H9 (cell line): ENCODE data around the gene GALNT15. TPM values are rescaled to one million over a fixed set of nuclear protein-coding genes. Genes with fewer than 3 reads are reported as not detected.

Experiments
- DNase-seq: peaks from one replicate; pipeline ENCODE4 v3.0.0-alpha.2; 2017
- H2AFZ ChIP-seq: one replicate; pipeline ENCODE4 v1.6.1; 2013; ENCODE audit warnings: mild to moderate bottlenecking, low read length, control low read depth, moderate library complexity
- H2AK5ac ChIP-seq: 2 replicates; pipeline ENCODE4 v1.6.1; 2013; ENCODE audit warnings: low read length, control low read depth, mixed read lengths; ENCODE audit not compliant: insufficient read length
- H2BK120ac ChIP-seq: one replicate; pipeline ENCODE4 v1.6.1; 2013; ENCODE audit warnings: low read depth, mild to moderate bottlenecking, low read length, control low read depth, inconsistent platforms; ENCODE audit not compliant: poor library complexity, severe bottlenecking
- H2BK12ac ChIP-seq: 2 replicates; pipeline ENCODE4 v1.6.1; 2013; ENCODE audit warnings: low read length, control low read depth, mixed read lengths, low read depth; ENCODE audit not compliant: insufficient read length
- H2BK15ac ChIP-seq: 2 replicates; pipeline ENCODE4 v1.6.1; 2013; ENCODE audit warnings: low read depth, low read length, control low read depth
- H2BK20ac ChIP-seq: one replicate; pipeline ENCODE4 v1.6.1; 2013; ENCODE audit warnings: low read depth, mild to moderate bottlenecking, low read length, control low read depth, inconsistent platforms; ENCODE audit not compliant: poor library complexity, severe bottlenecking
- H2BK5ac ChIP-seq: 2 replicates; pipeline ENCODE4 v1.6.1; 2013; ENCODE audit warnings: low read length, control low read depth, mixed read lengths; ENCODE audit not compliant: insufficient read length
- H3K14ac ChIP-seq: 2 replicates; pipeline ENCODE4 v1.6.1; 2013; ENCODE audit warnings: low read length, control low read depth; ENCODE audit not compliant: insufficient read depth
- H3K18ac ChIP-seq: 2 replicates; pipeline ENCODE4 v1.6.1; 2013; ENCODE audit warnings: low read depth, mild to moderate bottlenecking, mixed read lengths, low read length, control low read depth; ENCODE audit not compliant: insufficient read length
- H3K23ac ChIP-seq: 2 replicates; pipeline ENCODE4 v1.6.1; 2013; ENCODE audit warnings: low read length, control low read depth, mixed read lengths, low read depth; ENCODE audit not compliant: insufficient read length
- H3K23me2 ChIP-seq: 2 replicates; pipeline ENCODE4 v1.6.1; 2013; ENCODE audit warnings: low read depth, mild to moderate bottlenecking, mixed read lengths, low read length, control low read depth; ENCODE audit not compliant: insufficient read length, poor library complexity, severe bottlenecking
- H3K27ac ChIP-seq: 2 replicates; pipeline ENCODE4 v1.5.1; 2013; ENCODE audit warnings: low read length, control low read depth, mixed read lengths, low read depth; ENCODE audit not compliant: insufficient read length
- H3K27me3 ChIP-seq: 2 replicates; pipeline ENCODE4 v1.6.1; 2013; ENCODE audit warnings: low read length, control low read depth, inconsistent platforms; ENCODE audit not compliant: insufficient read depth
- H3K4ac ChIP-seq: 2 replicates; pipeline ENCODE4 v1.6.1; 2013; ENCODE audit warnings: low read depth, mild to moderate bottlenecking, control low read depth, inconsistent platforms, low read length, moderate library complexity
- H3K4me1 ChIP-seq: 2 replicates; pipeline ENCODE4 v1.6.1; 2013; ENCODE audit warnings: low read length, control low read depth, inconsistent platforms; ENCODE audit not compliant: insufficient read depth
- H3K4me2 ChIP-seq: 2 replicates; pipeline ENCODE4 v1.6.1; 2013; ENCODE audit warnings: low read length, control low read depth, mixed read lengths; ENCODE audit not compliant: insufficient read length, insufficient read depth
- H3K56ac ChIP-seq: 2 replicates; pipeline ENCODE4 v1.6.1; 2013; ENCODE audit warnings: low read depth, mild to moderate bottlenecking, mixed read lengths, low read length, control low read depth; ENCODE audit not compliant: insufficient read length
- H3K79me1 ChIP-seq: 2 replicates; pipeline ENCODE4 v1.6.1; 2013; ENCODE audit warnings: low read depth, mild to moderate bottlenecking, moderate library complexity, low read length, control low read depth, inconsistent platforms; ENCODE audit not compliant: insufficient read depth, poor library complexity, severe bottlenecking
- H3K79me2 ChIP-seq: 2 replicates; pipeline ENCODE4 v1.6.1; 2013; ENCODE audit warnings: low read length, control low read depth, inconsistent platforms; ENCODE audit not compliant: insufficient read depth
- H3K9ac ChIP-seq: 2 replicates; pipeline ENCODE4 v1.6.1; 2013; ENCODE audit warnings: low read length, control low read depth, mixed read lengths; ENCODE audit not compliant: insufficient read length; ENCODE audit errors: extremely low read depth
- H3K9me3 ChIP-seq: one replicate; pipeline ENCODE4 v1.6.1; 2013; ENCODE audit warnings: low read depth, low read length, inconsistent platforms; ENCODE audit not compliant: control insufficient read depth
- H3T11ph ChIP-seq: one replicate; pipeline ENCODE4 v1.6.1; 2013; ENCODE audit warnings: mild to moderate bottlenecking, low read length, control low read depth, inconsistent platforms
- H4K20me1 ChIP-seq: one replicate; pipeline ENCODE4 v1.6.1; 2013; ENCODE audit not compliant: control insufficient read depth, insufficient read length, insufficient read depth
- H4K5ac ChIP-seq: 2 replicates; pipeline ENCODE4 v1.6.1; 2013; ENCODE audit warnings: low read depth, mild to moderate bottlenecking, mixed read lengths, low read length, control low read depth; ENCODE audit not compliant: insufficient read length
- H4K8ac ChIP-seq: replicated peaks from 2 replicates; pipeline ENCODE4 v1.6.1; 2013; ENCODE audit warnings: low read length, control low read depth, mixed read lengths, low read depth; ENCODE audit not compliant: insufficient read length
- H4K91ac ChIP-seq: 2 replicates; pipeline ENCODE4 v1.6.1; 2013; ENCODE audit warnings: low read depth, mild to moderate bottlenecking, moderate library complexity, mixed read lengths, low read length, control low read depth; ENCODE audit not compliant: insufficient read length
- H3K27ac Mint-ChIP-seq, 3 experiments: 2 replicates in 2 of 3; 3 replicates in 1 of 3; pipeline ENCODE4 v1.8.0; 2020 to 2021; ENCODE audit warnings: mixed read lengths in 3 of 3, mild to moderate bottlenecking in 1 of 3, moderate library complexity in 1 of 3
- H3K27me3 Mint-ChIP-seq: 2 replicates; pipeline ENCODE4 v1.8.0; 2021; ENCODE audit warnings: low read depth, mild to moderate bottlenecking, moderate library complexity, mixed read lengths
- H3K36me3 Mint-ChIP-seq, 3 experiments: 2 replicates in 2 of 3; 3 replicates in 1 of 3; pipeline ENCODE4 v1.8.0; 2020 to 2021; ENCODE audit warnings: low read depth in 3 of 3, mixed read lengths in 3 of 3; ENCODE audit not compliant: insufficient read depth in 1 of 3
- H3K4me1 Mint-ChIP-seq, 2 experiments: 2 replicates each; pipeline ENCODE4 v1.8.0; 2020; ENCODE audit warnings: mixed read lengths in 2 of 2
- H3K4me3 Mint-ChIP-seq, 2 experiments: 2 replicates in 1 of 2; 3 replicates in 1 of 2; pipeline ENCODE4 v1.8.0; 2020 to 2021; ENCODE audit warnings: mild to moderate bottlenecking in 2 of 2, mixed read lengths in 2 of 2, moderate library complexity in 1 of 2
- H3K9me3 Mint-ChIP-seq, 2 experiments: 2 replicates in 1 of 2; 3 replicates in 1 of 2; pipeline ENCODE4 v1.8.0; 2020; ENCODE audit warnings: mild to moderate bottlenecking in 2 of 2, mixed read lengths in 2 of 2, moderate library complexity in 1 of 2
- CTCF ChIP-seq: fragments of 200-600 bp; sonication (generic); conservative IDR thresholded peaks from 3 replicates; pipeline ENCODE4 v1.8.0; 2021; ENCODE audit warnings: antibody characterized with exemption, mild to moderate bottlenecking
- WGBS: extraction: QIAGEN DNeasy Blood & Tissue Kit; methylation state at CpG from one replicate; pipeline ENCODE4 v1.1.7; 2013; ENCODE audit warnings: missing lambda C conversion rate, low lambda C conversion rate, mixed read lengths; ENCODE audit not compliant: insufficient read length; ENCODE audit errors: extremely low coverage; 5-methylcytosine and 5-hydroxymethylcytosine counted together
- total RNA-seq: library from RNA; stranded (reverse); gene quantifications from 2 replicates; pipeline ENCODE4 v1.2.1, GENCODE V29; 2021

The GALNT15 gene
- total RNA-seq, 1 experiment from 2014 or later, result 0.04 TPM

- WGBS, result no CpG with 5 or more reads among the region's 4 CpGs
- Histone ChIP-seq H3K79me1 (no peaks in the 10 kb centered on the region), H3T11ph (no peak overlapping the region), H3K18ac (no peak overlapping the region), H3K9ac (no peak overlapping the region), H2BK120ac (no peak overlapping the region), H4K20me1 (no peaks in the 10 kb centered on the region), H2BK20ac (no peak overlapping the region), H3K23me2 (no peaks in the 10 kb centered on the region), H3K9me3 (no peaks in the 10 kb centered on the region), H3K27me3 (no peaks in the 10 kb centered on the region), H3K23ac (no peak overlapping the region), H2BK12ac (no peak overlapping the region), H3K14ac (no peak overlapping the region), H4K8ac (no peak overlapping the region), H2AK5ac (no peak overlapping the region), H2BK5ac (no peak overlapping the region), H3K4me1 (no peaks in the 10 kb centered on the region), H3K4ac (no peak overlapping the region), H3K56ac (no peak overlapping the region), H3K79me2 (no peaks in the 10 kb centered on the region), H3K27ac (no peak overlapping the region), H2BK15ac (no peak overlapping the region), H4K91ac (no peak overlapping the region), H3K4me2 (no peak overlapping the region), H4K5ac (no peak overlapping the region), H2AFZ (no peak overlapping the region)
- Mint-ChIP-seq H3K27me3 (peaks cover 27% of the 10 kb centered on the region), H3K27ac (no peak overlapping the region), H3K4me1 (peaks cover 12 to 23% of the 10 kb centered on the region in 2 experiments), H3K36me3 (no peaks in the 10 kb centered on the region; a peak in 1 of 7 replicates), H3K9me3 (no peaks in the 10 kb centered on the region), H3K4me3 (no peak overlapping the region)
- TF ChIP-seq CTCF, result no peak
- DNase-seq, result no peak
Observed at GRCh38 chr3:16177382-16177781, 2.9 kb downstream of the GALNT15 start.
